HG02678 (cell line): ENCODE data around the gene ST6GALNAC3.

Source experiments
- ATAC-seq: cut with Tn5 transposase; IDR thresholded peaks from one replicate; pipeline ENCODE4 v1.9.1; 2021; ENCODE audit warnings: mild to moderate bottlenecking, moderate library complexity; ENCODE audit not compliant: unreplicated experiment

Gene ST6GALNAC3

DNA sequence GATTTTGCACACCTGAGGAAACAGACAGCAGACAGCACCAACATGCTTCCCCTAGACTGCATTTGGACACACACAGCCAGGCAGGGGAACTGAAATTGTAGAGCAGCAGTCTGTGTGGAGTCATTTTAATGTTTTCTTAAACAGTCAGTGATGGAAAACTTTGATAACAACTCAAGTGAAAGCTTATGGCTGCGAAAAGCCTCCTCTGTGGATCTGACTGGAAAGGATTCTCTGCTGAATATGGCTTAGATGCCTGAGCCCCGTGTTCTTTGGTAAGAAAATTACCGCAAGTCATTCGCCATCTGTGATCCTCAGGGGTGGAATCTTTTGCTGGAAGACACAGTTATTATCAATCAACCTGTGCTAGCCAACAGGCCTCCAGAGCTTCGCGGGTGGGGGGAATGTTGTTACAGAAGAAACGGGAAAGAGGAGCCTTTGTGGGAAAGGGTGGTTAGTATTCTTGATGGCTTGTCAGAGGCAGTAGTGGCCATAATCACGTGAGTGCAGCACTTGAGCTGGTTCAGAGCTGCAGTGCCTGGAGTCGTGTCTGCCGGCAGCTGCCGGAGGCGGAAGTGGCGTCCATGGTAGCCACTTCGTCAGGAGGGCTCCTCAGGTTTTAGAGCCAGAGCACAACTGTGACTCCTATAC is 204.7 kb downstream of the ST6GALNAC3 start:
- no peak for ATAC-seq

DNA sequence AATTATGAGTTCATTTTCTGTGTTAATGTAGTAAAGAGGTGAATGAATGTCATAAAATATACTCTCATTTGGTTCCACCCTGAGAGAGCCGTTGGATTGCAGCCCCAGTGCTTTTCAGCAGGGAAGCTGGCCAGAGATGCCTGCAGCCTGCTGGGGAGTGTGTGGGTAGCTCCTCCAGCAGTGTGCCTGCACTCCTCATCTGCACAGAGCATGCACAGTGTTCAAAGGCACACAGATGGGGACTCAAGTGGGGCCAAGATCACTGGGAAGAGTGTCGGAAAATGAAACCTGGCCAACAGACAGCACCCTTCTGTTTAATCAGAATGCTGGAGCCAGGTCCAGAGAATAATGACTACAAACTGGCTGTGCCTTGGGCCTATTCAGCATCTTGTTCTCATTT is 206.8 kb downstream of the ST6GALNAC3 start:
- ATAC-seq = no peak

DNA sequence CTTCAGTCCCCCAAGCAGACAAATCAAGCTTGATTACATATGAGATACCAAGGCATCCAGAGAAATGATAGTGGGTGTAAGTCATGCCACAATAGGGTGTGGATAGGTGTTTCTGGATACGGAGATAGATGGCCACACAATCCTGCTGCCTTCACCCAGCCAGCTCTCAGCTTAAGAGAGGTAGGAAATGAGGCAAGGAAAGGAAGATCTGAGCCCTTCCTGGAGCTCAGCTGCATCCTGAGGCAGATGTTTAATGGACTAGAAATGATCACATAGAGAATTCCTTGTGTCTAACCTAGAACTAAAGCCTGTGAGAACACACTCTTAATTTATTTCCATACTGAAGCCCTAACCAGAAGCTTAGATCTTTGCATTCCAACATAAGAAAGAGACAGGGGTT is 210.3 kb downstream of the ST6GALNAC3 start:
- no peak for ATAC-seq

DNA sequence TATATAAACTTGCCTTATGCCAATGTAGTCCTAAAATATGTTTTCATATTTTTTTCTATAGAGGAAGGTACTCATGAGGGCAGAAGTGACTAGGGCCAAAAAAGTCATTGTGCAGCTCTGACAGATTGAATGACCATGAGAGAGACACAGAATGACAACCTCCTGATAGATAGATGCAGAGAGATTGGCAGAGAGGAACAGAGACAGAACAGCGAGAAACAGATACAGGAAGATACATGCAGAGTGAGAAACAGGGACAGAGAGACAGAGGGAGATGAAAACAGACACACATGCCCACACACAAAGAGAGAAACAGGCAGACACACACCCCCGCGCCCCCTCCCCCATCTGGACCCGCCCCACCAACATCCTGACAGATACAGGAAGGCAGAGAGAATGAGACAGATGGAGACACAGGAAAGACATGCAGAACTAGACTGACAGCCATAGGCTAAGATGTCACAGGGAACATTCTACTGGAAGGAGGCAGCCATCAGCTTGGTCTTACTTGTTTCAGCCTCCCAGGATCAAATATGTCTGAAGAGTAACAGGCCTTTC is 211.1 kb downstream of the ST6GALNAC3 start:
- ATAC-seq = no peak

DNA sequence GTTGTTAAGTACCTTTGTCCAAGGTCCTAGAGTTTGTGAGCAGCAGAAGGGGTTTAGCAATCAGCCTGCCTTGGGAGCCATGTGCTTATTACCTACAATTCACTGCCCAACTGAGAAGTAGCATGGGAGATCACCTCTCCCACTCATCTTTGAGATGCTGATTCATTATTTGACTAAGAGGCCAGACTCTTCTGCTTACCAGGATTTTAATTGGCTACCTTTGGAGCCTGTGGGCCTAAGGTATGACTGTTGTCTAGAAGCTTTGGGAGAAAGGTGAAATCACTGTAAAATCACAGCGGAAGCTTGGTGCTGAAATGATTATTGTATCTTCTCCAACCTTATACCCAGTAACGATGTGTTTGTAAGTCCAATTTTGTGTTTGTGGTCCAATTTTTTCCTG is 213.4 kb downstream of the ST6GALNAC3 start:
- ATAC-seq = no peak

DNA sequence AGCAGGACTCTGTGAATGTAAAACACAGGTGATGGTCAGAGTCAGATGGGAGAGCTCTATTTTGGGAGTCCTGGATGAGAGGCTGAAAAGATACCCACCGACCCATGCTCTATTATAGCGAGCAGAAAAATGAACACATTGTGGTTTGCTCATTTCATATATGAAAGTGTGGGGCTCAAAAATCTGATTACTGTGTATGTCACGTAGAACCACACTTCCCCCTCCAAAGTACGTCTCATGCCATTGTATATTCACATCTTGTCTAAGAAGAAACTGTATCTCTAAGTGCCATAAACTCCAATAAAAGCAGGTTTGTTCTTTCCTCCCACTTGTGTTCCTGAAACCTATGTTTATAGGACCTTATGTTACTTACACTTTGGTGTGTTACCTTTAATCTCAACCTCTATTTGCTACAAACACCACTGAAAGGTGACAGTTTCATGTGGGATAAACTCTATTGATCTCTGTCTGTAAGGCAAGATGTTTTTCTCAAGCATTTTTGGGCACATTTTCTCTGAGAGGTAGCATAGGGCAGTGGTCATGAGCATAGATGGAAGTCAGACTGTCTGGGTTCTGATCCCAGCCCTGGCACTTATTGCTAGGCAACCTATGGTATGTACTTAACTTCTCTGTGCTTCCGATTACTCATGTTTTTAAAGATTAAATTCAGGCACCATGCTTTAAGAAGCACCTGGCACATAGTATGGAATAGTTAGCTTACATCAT is 214.4 kb downstream of the ST6GALNAC3 start:
- ATAC-seq = no peak

DNA sequence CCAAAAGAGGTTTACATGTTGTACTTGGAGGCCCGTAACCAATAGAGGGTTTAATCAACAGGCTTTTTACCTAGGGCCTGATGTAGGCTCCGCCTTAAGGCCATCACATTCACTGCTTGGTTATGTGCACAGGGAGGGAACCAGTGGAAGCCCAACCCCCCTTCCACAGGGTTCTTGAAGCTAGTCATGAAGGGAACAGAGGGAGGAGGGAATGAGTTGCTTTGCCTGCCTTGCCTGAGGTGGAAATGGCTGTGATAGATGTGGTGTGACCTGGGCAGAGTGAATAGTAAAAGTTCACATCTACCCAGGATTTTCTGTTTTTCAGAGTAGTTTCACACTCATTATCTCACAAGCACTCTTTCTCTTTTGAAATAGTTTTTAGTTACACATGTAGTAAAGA is 215.1 kb downstream of the ST6GALNAC3 start:
- no peak for ATAC-seq

DNA sequence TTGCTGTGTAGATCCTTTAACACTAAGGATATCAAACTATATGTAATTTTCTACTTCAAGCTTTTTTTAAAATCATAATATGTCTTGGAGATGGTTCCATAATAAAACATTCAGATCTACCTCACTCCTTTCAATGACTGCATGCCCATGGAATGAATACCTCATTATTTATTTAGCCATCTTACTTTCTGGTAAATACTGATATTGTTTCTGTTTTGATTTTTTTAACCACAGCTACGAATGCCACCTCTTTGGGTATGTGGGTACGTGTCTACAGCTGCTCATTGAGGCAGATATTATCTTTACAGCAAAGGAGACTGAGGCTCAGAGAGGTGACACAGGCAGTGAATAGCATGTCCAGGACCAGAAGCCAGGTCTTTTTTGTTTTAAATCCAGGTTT is 215.7 kb downstream of the ST6GALNAC3 start:
- no peak for ATAC-seq

DNA sequence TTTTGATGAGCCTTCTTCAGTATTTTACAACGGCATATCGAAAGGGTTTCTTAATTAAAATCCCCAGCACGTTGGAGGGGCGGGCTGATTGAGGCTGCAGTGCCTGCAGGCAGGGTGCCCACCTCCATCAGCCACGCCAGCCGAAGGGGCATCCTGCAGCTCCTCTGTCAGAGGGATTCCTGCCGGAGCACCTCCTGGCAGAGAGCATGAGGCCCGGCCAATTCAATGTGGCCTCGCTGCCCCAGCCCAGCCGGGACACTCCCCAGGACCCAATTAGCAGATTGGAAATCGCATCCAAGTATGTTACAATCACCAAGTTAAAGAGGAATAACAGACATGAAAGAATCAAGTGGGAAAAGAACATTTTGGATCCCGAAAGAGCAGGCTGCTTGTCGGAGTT is 216.6 kb downstream of the ST6GALNAC3 start:
- no peak for ATAC-seq

DNA sequence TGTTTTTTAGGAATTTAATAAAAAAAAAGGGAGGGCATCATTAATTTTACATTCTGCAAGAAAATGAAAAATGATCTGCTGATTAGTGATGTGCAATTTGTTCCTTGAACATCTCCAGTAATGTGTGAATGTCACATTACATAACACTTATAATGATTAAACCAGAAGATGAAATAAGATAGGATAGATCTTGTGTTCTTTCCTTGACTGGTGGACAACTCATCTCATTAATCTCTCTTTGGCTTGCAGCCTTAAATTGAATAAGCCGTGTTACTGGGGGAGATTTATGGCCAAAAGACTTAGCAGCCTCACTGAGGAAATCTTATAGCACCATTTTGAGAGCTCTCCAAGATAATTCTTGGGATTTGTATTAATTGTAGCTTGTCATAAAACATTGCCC is 217.2 kb downstream of the ST6GALNAC3 start:
- ATAC-seq = no peak

DNA sequence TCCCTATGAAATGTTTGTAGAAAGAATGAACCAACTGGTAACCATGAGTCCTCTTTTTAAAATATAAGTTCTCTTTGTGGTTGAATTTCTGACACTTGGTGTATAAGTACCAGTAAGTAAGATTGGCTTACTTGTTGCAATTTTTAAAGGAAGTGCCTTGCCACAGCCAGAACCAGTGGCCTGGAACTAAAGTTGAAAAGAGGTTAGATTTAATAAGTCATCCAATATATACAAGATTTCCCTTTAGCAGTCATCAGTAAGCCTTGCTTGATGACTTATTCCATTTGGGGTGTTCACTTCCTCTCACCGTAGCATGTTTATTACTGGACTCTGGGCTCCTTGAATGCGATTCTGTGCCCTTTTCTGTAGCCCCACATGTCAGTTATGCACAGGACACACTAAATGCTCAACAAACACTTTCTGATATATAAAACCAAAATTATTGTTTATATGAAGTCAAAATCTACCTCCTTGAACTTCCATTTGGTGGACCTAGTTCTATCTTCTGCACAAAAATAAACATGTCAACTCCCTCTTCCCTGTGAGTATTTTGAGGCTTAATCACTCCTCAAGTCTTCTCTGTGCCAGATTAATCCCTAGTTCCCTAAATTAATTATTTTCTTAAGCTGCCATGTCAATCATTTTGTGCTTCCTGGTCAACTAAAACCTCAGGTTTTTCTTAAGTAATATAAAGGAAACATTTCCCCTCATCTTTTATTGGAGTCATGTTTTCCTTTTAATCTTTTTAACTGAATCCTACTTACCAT is 218.1 kb downstream of the ST6GALNAC3 start:
- peak; percentile 64 for ATAC-seq

DNA sequence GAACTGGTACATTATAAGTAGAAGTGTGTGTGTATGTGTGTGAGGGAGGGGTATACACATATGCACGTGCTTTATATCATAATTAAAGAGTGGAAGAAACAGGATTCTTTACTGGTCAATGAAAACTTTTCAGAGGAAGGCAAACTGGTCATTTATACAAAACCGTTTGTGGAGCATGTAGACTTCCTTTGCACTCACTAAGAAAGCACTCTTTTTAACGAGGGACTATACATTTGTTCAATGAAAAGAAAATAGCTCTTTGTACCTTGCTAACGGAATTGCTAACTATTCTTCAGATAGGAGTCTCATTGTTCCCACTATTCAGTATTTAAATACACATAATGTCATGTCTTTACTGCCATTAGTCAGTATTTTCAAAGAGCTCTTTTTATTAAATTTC is 219.3 kb downstream of the ST6GALNAC3 start:
- ATAC-seq = no peak

DNA sequence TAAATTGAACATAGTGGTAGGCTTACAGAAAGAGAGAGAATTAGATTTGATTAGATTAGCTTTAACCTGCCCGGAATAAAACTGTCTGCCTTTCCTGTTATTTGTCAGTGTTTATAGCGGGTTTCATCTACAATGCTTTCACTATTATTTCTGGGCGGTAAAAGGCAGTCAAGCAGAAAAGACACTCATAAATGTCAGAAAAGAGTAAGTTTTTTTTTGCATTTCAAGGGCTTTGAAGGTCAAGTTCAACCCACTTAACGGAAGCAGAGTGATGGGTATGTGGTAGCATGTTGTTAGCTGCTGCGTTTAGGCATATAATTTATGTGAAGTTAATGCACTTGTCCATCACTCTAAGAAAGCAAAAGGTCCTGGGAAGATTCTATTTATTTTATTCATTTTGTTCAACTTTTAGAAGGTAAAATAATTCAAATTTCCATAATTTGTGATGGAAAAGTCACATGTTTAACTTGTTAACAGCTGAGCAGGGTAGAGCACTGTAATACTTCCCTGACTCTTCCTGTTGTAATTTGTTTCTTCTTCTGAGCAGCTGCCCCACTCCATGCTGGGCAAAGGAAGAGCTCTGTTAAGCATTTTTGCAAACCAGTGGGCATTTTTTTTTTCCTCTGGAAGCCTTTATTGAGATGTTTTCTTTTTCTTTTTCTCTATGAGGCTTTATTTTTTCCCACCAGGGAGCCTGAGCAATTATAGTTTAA is 220.1 kb downstream of the ST6GALNAC3 start:
- ATAC-seq = peak; percentile 69

DNA sequence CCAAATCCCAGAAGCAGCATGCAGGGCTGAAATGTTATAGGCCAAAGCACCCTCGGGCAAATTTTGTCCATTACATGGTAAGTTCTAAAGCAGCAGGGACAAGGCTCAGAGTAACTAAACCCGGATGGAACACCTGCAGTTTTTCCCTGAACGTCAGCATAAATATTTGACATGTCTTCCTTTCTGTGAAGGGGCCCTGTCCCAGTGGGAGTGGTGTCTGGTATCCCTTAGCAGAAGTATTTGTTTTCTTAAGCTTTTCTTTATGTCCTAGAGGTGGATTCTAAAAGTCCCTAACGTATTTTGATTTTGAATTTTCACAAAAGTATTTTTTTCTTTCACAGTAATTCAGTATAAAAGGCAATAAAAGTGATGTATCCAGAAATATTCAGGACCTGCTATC is 223.9 kb downstream of the ST6GALNAC3 start:
- ATAC-seq = no peak

DNA sequence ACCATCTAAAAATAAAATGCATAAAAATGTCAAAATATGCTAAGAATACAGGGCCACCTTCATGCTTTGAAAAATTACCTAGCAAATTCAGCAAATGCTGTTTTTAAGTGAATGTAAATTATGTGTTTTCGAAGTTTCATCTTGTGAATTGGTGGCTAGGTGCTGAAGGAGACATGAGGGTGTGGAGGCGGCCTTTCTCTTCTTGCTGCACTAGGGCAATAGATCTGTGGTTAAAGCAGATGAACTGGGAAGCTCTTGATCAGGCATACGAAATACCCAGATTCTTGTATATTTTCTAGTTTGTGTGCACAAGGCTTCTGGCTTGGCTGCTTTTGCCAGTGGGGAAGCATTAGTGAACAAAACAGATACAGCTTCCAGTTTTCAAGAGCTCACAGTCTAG is 224.5 kb downstream of the ST6GALNAC3 start:
- ATAC-seq = no peak

DNA sequence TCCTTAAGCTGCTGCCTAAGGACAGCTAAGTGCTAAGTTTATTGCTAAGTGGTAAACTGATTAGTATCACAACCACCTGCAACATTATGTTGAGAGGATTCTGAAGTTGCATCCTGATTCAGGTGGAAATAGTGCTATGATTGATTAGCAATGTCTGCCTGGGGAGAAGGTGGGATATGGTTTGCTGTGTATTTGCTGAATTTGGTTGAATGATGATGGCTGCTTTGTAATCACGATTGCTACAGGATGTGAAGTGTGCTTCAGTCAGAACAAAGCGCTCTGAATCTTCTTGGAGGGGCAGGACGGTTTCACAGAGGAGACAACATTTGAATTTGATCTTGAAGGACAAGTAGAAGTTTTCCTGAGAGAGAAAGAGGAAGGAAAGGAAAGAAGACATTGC is 226.0 kb downstream of the ST6GALNAC3 start:
- ATAC-seq = no peak

DNA sequence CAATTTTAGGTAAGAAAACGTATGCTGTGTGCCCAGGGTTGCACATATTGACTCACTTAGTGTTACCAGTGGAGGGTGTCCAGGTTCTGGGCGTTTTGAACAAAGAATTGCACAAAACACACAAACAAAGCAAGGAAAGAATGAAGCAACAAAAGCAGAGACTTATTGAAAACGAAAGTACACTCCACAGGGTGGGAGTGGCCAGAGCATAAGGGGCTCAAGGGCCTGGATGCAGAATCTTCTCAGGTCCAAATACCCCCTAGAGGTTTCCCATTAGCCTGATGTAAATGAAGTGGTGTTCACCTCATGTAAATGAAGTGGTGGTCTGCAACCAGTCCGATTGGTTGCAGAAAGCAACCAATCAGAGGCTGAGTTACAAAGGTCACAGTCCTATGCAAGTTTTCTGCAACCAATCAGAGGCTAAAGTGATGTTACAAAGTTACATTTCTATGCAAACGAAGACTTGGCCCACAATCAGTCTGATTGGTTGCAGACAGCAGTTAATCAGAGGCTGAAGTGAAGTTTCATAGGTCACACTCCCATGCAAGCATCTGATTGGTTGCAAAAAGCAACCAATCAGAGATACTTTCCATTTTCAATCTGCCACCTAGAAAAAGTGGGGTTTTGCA is 228.3 kb downstream of the ST6GALNAC3 start:
- no peak for ATAC-seq

DNA sequence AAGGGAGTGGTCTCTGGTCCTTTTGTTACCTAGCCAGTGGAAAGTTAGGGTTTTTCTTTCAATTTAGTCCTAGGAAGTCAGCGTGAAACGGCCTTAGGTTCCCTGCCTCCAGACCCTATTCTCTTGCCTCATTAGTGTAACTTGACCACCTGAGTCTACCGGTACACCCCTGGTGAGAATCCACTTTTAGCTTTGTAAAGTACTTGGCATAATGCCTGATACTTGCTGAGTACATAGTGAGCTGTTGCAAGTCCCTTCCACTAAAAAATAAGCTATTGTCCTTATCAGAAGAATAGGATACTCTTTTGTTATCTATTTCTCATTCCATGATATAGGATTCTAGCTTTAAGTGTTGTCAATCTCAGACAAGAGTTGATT is 228.8 kb downstream of the ST6GALNAC3 start:
- no peak for ATAC-seq

DNA sequence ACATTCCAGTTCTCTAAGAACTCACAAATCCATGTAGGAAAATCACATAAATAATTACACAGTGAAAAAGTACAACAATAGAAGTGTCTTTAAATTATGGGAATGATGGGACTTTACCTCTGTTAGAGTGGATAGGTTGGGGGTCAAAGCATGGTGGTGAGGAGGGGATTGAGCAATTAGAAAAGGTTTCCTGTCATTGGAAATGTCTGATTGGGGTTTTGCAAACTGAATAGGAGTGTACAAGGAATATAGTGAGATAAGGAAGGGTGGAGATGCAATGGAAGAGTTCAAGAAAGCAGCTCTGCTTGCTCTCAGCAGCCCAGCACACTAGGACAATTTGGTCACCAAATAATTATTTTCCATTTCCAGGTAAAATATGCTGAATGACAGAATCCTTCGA is 238.8 kb downstream of the ST6GALNAC3 start:
- ATAC-seq = no peak

DNA sequence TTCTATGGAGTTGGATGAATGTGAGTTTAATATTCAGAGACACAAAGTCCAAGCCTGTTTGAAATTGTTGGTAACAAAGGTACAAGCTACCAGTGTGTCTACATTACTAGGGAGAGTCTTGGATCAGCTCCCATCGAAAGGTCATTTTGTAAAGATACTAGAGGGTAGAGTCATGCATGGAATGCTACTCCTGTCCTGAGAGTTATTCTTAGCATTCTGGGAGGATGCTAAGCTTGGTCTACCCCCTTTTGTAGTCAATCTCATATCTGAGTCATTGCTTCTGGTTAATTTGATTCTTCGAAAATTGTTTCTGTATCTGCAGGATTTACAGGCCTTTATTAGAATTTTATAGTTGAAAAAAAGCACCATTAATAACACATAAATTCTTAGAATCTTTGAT is 240.2 kb downstream of the ST6GALNAC3 start:
- no peak for ATAC-seq
